Hematopoietic multipotent progenitor cell treated with erythropoietin and hydrocortisone succinate and interleukin-3 and kit ligand, for 17 days (in vitro differentiated cells): ENCODE measurements around the gene CUX1.
"Not testable (repeated sequence)": the region's sequence is repeated elsewhere in the genome, so short reads cannot be mapped to it uniquely, and the experiment has no call there.

Source experiments
- DNase-seq: peaks from one replicate; pipeline ENCODE4 v3.0.0-alpha.2; 2015; ENCODE audit warnings: low spot score

CUX1 gene

DNA sequence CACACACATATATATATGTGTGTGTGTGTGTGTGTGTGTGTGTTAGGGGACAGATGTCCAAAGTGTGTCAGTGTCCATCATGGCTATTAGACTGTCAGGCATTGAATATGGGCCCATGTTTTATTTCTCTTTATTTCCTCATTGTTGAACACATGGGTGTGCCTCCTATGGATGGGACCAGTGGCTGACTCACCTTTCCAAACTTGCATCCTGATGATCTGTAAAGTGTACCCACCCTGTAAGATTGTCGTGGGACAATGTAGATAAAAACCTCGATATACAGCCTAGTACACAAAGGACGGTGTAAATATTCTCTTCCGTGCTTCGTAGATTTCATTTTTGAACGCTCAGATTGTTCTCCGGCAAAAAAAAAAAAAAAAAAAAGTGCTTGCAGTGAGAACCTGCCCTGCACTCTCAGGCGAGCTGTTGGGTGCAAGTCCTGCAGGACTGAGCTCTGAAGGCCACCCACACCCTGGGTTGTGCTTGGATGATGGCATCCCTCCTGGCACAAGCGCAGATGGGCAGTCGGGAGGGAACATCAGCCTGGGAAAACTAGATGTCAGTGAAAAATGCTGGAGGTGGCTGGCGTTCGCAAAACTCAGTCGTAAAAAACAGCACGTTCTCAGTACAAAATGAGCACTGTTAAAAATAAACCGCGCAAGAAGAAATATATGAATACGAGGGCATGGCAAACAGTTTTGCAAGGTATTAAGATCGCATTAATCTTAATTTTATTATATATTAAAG lies 166.9 kb downstream of the CUX1 start:
- no peak for DNase-seq

DNA sequence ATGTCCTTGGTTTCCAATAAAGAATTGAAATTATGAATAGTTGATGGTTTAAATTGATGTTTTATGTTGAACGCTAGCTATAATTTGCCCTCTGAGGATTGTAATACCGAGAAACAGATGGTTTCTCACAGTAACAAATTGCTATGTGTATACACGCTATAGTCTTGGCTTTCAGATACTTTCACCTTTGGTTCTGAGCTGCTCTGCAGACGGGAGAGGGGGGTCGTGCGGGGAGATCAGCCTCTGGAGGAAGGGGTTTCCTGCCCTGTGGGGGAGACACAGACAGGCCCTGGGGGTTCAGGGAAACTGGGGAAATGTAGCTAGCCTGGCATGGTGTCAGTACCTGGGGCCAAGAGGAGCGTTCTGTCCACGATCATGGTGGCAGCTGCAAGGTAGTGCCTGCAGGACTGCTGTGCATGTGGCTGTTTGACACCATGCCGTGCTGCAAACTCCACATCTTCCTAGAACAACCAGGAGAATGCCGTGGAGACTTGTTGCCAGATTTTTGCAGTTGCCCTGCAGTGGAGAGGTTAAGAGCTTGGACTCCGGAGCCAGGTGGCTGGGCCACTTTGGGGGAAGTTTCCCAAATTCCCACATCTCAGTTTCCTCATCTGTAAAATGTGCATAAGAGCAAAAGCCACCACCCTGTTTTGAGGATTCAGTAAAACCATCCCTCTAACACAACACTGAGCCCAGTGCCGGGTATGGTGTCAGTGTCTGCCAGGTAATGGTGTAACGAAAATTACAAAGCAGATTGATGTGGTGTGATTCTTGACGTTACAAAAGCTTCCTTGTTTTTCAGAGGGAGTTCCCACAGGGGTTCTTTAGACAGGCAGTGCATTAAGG lies 167.9 kb downstream of the CUX1 start:
- DNase-seq: no peak

DNA sequence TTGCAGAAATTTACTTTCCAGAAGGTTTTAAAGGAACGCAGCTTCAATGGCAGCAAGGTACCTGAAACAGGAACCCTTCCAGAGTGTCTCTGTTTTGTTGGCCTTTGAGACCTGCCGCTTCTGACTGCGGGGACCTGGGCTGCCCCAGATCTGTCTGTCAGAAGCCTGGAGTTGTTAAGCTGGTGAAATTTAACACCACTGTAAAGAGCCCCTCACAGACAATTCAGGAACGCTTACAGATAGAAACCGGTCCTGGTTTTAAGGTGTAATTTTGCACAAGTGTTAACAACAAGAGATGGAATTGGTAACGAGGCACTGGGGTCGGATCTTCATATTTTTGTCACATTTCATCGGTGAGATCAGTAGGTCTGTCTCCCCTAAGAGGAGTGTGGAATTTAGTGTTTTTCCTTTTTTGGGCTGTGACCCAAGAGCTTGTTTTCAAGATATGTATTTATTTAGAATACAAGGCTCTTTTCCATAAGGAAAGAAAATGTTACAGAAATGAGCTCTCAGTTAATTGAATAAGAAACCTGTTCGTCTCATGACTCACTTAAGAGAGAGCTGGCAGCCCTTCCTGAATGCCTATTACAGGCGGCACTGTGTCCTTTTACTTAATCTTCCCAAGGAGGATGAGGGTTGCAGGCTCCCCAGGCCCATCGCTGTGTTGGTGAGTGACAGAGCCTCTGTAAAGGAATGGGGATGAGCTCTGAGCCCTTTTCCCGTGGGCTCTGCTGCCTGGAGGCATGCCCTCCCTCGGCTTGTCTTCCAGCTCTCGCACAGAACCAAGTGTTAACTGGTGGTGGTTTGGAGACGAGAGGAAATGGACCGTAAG lies 168.7 kb downstream of the CUX1 start:
- DNase-seq: no peak

DNA sequence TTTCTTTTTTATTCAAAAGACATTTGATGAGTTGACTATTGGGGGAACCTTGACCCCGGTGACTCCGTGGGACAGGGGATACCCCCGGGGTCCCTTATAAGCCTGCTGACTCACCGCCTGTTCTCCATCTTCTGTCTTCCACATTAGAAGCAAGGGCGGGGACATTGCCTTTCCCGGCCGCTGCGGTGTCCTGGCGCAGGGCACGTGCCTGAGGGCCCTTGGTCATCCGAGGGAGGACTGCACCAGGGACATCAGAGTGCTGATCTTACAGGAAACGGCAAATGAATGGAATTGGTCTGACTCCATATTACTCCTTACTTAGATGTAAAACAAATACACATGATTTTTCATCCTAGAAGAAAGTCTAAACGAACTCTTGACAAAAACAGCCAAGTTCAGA lies 170.1 kb downstream of the CUX1 start:
- no peak for DNase-seq

DNA sequence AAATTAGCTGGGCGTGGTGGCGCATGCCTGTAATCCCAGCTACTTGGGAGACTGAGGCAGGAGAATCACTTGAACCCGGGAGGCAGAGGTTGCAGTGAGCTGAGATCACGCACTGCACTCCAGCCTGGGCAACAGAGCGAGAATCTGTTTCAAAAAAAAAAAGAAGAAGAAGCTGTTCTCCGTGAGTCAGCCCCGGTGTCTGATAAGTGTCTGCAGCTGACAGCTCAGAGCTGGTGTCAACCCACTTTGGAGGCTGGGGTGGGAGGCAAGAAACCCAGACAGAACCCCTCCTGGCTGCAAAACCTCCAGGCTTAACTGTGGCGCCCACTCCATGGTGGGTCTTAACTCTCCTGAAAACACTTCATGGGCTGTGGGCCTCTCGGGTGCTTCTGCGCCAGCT lies 170.6 kb downstream of the CUX1 start:
- DNase-seq: not testable (repeated sequence)

DNA sequence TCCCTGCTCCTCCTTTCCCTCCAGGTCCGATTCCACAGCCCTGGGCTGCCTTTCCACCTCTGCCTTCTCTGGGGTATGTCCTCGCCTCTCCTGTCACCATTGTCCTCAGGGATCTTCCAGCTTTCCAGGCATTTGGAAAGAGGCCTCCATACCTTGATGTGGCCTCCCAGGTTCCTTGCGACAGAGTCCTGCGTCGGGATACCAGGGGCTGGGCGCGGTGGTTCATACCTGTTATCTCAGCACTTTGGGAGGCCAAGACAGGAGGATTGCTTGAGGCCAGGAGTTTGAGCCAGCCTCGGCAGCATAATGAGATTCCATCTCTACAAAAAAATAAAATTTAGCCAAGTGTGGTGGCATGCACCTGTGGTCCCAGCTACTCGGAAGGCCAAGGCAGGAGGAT lies 171.1 kb downstream of the CUX1 start:
- DNase-seq: no peak

DNA sequence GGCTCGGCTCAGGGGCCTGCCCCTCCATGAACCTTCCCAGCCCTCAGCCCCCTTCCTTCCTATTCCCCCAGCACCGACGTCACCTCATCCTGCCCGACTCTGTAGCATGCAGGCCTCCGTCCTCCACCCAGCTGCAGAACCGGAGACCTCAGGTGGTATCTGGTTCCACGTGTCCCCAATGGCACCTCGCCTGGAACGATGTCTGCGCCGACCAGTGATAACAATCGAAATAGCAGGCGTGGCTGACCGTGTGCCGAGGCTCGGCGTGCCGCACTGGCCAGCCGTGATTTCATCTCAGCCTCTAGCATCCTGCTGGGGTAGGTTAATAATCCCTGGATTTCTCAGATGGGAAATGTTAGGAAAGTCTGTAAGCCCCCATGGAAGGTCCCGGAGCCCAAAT lies 171.7 kb downstream of the CUX1 start:
- no peak for DNase-seq

DNA sequence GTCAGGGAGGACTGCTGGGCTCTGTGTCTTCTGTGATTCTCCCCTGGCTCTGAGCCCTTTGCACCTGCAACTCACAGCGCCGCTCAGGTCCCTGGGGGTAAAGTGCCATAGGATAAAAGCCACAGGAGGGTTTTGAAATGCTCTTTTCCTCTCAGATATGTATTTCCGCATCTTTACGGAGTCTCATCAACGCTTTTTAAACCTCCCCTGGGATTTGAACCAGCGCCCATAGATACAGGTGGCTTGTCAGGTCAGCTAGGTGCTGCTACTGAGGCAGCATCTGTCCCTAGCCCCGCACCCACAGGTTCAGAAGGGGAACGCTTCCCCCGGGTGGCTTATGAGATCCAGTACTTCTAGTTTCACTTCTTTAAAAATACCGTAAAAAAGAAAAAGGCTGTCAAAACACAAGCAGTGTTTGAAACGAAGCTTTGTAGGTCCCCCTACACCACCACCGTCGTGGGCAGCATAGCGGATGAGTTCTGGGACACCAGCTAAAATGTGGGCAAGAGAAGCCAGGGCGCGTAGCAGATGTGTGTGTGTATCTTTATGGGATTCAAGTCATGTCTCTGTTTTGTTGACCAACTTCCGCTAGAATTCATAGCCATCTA lies 173.5 kb downstream of the CUX1 start:
- DNase-seq: no peak

DNA sequence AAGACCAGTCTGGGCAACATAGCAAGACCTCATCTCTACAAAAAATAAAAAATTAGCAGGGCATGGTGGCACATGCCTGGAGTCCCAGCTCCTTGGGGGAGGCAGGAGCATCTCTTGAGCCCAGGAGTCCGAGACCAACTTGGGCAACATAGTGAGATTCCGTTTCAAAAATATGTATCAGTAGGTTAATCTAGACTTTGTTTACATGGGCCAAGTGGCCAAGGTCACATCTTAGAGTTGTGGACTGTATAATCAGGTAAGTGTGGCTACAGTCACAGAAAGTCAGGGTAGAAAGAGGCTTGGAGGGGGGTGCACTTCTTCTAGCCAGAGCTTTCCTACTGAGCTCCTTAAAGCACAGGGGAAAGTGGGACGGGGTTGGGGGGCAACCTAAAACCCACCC lies 174.4 kb downstream of the CUX1 start:
- no peak for DNase-seq

DNA sequence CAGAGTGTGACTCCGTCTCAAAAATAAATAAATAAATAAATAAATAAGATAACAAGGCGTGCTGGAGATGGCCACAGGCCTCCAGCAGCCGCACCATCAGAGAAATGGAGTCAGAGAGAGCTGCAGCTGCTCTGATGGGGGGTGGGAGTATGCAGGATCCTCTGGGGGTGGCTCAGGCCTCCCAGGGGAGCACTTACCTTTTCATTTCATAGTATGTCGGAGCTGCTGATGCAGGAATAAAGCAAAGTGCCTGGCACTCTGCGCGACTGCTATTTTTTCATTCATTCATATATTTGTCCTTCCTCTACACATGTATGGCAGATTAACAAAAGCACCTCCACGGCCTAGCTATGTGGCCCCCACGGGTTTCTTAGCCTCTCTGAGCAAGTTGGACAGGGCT lies 175.9 kb downstream of the CUX1 start:
- no peak for DNase-seq

DNA sequence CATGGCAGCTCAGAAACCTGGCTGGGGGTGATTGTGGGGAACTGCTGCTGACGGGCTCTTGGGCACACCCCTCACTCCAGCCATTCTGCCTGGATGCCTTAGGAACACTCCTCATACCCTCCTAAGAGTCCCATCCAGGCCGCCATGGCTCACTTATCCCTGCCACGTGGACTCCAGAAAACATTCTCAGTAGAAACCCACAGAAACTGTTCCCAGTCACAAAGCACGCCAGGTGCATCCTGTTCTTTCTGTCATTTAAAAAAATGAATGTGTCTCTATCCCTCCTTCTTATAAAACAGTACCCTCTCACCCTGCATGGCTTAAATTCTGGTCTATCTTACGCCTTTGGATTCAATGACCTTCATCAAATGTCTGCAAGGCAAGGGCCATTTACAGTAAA lies 177.7 kb downstream of the CUX1 start:
- DNase-seq: no peak

DNA sequence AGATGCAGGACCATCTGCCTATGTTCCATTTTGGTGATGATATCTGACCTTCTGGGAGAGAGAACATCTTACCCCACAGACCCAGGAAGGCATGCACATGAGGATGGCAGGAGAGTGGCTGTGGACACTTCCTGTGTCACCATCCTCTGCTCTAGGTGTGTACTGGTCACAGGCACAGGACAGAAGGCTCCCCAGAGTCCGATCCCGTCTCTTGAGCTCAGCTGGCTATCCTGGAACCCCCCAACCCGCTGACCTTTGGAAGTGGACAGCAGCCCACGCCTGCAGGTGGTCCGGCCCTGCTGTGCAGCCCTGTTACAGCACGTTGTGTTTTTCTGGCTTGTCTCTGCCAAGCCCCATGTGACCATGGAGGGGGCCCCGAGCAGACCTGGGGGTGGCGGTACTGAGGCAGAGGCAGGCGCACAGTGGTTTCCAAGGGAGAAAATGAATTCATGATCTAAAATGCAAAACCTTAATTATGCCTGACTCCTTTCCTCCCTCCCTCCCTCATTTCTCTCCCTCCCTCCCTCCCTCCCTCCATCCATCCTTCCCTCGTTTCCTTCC lies 178.8 kb downstream of the CUX1 start:
- DNase-seq: no peak

DNA sequence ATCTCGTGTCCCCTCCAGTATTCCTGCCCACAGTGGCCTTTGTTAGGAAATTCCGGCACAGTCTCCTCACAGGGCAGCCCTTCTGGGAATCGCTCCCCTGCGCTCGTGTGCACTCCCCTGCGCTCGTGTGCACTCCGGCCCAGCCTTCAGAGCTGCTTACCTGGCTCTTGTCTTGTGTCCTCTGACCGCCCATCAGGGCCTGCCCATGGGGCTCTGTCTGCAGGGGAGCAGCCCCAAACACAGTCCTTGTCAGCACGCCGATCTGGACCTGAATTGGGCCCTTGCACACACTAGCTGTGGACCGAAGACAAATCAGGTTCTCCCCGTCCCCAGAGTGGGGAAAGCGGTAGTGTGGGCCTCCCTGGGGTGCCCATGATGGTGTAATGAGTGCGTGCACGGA lies 179.4 kb downstream of the CUX1 start:
- no peak for DNase-seq

DNA sequence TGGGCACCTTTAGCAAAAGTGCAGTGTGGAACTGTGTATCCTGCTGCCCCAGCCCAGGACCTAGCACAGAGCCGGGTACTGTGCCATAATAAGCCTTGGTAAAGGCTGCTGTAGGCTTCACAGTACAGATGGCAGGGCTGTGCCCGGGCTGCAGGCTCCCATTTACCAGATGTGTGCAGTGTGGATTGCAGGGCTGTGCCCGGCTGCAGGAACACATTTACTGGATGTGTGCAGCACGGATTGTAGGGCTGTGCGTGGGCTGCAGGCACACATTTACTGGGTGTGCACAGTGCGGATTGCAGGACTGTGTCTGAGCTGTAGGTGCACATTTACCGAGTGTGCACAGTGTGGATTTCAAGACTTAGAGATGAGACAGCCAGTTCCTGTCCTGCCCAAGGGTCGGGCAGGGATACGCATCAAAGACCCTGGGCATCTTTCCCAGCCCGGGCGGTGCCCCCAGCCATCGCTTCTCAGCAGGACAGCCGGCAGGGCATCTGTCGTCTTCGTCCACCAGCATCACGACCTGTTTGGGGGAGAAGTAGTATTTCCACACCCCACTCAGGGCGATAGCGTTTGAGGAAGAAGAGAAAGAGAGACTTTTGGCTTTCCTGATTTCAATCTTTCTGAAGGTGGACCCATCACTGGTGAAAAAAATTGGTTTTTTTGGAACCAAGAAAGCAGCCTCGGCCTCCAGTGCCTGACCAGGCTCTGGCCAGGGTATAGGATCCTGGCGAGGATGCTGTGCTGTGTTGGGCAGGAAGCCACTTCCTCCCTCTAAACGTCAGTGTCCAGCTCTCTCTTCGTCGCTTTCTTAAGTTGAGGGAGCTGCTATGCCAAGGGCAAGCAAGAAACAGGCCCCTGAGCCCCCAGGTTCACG lies 180.8 kb downstream of the CUX1 start:
- no peak for DNase-seq

DNA sequence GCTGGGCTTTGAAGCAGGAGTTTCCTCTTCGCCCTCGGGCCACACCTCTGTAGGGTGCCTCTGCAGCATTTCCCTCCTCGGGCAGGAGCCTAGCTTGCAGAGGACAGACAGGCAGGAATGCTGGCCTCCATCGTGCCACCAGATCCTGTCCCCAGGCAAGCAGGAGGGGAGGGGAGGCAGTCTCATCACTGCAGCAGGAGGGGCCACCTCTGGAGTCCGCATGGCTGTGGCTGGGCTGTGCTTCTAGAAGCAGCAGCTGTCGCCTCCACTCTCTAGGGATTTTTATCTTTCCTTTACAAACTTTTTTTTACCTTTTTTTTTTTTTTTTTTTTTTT lies 181.4 kb downstream of the CUX1 start:
- no peak for DNase-seq

DNA sequence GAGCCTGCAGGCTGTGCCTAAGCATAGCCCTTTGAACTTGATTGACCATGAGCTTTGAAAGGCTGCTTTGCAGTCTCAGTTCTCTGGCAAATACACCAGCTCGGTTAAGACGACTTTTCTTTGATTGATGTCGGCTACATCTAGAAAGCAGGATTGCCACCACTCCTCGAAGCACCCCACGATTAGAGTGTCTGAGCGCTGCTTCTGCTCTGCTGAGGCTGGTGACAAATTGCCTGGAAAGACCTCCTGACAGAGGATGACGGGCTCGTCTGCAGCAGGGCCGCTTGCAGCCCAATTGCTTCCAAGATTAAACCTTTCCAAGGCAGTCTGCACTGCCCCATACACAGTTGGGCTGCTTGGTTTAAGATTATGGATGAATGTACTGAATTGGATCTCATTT lies 182.0 kb downstream of the CUX1 start:
- no peak for DNase-seq

DNA sequence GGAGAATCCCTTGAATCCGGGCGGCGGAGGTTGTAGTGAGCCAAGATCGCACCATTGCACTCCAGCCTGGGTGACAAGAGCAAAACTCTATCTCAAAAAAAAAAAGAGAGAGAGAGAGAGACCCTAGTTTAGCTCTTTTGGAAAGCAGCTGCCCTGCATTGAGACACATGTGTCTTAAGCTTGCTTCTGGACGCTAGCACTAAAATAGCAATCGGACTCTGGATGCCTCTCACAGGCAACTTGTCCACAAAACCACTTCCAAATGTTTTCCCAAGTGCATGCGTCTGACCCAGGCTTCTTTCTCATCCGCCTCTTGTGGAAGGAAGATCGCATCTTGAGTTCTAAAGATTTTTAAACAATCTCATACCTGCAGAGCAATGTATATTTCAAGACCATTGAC lies 182.7 kb downstream of the CUX1 start:
- no peak for DNase-seq

DNA sequence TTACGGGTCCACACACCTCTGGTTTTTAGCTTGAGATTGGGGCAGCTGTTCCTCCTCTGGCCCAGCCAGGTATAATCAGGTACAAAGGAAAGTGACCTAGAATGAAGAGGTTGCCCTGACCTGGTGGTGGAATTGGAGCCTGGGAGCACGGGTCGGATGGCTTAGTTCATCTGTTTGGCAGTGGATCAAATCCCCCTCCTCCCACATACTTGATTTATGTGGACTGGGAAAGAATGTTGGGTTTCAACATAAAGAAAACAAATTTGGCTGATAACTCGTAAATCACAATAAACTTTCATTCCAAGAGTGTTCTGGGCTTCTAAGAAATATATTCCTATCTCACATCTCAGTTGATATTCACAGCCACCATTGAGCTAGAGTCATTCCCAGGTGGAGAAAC lies 186.8 kb downstream of the CUX1 start:
- no peak for DNase-seq

DNA sequence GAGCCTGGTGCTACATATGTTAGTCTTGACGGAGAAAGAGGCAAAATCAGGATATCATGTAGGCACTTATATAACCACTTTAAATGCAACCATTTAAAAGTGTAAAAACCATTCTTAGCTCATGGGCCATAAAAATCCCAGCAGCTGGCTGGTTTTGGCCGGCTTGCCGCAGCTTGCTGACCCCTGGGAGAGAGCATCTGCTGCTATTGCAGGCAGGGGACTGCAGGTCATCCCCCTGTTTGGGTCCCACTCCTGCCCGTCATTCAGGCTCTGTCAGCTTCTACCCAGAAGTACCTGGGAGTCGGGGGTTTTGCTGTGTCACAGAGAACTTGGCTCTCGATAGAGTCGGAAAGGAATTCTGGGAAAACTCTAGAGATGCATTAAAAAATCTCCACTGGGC lies 187.4 kb downstream of the CUX1 start:
- DNase-seq: no peak

DNA sequence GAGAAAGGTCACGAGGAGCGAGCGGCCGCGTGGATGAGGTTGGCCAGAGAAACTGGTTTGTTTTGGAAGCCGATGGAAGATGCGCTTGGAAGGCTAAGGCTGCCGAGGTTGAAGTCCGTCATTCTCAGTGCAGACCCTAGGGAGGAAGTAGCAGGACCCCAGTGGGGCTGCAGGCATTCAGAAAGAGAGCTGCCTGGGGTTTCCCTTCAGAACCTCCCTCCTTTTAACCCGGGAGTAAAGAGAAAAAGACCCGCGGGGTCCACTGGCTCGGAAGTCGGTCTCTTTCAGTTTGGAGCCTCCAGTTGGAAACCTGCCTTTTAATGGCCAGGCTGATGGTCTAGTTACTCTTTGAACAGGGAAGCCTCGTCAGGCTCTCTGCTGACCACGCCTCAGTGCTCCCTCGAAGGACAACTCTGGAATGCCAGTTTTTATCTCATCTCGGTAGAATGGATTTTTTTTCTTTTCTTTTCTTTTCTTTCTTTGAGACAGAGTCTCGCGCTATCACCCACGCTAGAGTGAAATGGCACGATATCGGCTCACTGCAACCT lies 188.6 kb downstream of the CUX1 start:
- DNase-seq: no peak

DNA sequence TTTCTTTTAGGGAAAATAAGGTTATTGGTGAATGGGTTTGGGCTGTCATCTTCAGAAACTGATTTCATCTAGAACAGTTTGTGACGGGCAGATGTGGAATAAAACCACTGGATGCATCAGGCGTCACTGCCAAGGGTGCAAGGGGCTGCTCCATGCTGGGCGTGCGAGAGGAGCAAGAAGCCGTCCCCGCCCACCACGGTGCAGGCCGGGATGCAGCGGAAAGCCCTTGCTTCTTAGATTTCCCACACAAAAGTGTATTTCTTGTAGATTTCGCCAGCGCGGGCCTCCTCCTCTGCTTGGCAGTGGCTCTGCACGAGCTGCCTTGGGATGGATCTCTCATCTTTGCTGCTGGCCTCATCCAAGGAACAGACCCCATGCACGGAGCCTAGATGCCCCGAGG lies 189.3 kb downstream of the CUX1 start:
- no peak for DNase-seq
